Subcutaneous adipose tissue (tissue), 4 donors: Measurements from ENCODE around the gene TJP1. TPM values are rescaled to one million over a fixed set of nuclear protein-coding genes. Genes with fewer than 3 reads are reported as not detected.

Source experiments
- CTCF ChIP-seq: fragments of 450-650 bp; IDR thresholded peaks from one replicate; pipeline ENCODE4 v1.5.1; 2016; ENCODE audit warnings: low read depth, mild to moderate bottlenecking, control low read depth, antibody characterized with exemption, moderate library complexity
- total RNA-seq, 4 donors: library from RNA; depleted of rRNA; stranded (reverse); fragments of >200 nt; gene quantifications; one replicate each; pipeline ENCODE4 v1.1.0, GENCODE V29; 2016

TJP1 gene
- total RNA-seq, 4 donors from 2014 or later, result 59.2 to 138 (median 121) TPM

- TF ChIP-seq CTCF, result no peak
Measured at GRCh38 chr15:29698030-29698701, 124.1 kb downstream of the TJP1 start.

DNA sequence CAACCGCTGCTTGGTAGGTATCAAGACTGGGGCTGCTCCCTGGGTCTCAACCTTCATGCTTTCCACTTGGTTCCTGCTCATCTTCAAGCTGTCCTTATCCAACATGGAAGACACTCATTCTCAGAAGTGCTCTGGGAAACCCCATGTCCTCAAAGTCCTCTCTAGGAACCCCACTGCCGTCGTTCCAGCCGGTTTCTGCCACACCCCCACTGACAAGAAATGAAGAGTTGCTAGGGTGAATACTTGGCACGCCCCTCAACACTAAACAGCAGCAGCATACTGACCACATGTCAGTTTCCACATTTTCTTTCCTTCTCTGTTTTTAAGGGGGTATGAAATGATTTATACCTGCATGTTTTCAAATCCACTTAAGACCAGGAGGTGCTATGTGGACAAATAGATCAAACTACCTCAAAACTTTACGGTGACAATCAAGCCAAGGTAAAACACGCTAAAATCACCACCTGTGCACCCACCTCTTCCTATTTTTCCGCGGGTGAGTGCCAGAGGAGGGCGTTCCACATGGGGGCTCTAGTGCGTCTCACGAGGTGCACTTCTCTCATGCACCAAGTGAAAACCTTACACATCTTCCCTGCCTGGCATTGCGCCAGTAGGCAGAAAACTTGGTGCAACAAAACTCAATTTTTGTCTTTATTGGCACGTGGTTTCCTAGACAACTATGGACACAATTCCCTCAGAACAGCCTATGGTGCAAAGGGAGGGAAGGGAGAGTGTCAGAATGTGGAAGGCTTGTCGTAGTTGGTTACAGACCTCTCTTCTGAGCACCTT is 125.1 kb downstream of the TJP1 start:
- TF ChIP-seq CTCF, result no peak

- no peak for TF ChIP-seq CTCF
Measured at GRCh38 chr15:29695489-29696167, 126.6 kb downstream of the TJP1 start.

- no peak for TF ChIP-seq CTCF
Measured at GRCh38 chr15:29693225-29693624, 129.0 kb downstream of the TJP1 start.

DNA sequence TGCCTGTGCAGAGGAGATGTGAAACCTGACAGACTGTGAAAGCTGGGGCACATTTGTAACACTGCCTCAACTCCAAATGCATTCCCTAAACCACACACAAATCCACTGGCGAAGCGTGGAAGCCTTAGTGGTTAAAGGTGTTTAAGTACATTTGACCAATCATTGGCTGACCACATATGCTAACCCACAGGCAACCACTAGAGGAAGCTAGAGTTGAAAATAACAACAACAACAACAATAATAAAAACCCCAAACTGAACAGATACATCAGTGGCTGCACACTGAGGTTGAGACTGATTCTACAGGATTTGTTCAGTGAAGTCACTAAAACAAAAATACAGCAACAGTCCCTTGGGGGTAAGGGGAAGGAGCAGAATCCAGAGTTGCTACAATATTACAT is 129.7 kb downstream of the TJP1 start:
- TF ChIP-seq CTCF, result no peak

DNA sequence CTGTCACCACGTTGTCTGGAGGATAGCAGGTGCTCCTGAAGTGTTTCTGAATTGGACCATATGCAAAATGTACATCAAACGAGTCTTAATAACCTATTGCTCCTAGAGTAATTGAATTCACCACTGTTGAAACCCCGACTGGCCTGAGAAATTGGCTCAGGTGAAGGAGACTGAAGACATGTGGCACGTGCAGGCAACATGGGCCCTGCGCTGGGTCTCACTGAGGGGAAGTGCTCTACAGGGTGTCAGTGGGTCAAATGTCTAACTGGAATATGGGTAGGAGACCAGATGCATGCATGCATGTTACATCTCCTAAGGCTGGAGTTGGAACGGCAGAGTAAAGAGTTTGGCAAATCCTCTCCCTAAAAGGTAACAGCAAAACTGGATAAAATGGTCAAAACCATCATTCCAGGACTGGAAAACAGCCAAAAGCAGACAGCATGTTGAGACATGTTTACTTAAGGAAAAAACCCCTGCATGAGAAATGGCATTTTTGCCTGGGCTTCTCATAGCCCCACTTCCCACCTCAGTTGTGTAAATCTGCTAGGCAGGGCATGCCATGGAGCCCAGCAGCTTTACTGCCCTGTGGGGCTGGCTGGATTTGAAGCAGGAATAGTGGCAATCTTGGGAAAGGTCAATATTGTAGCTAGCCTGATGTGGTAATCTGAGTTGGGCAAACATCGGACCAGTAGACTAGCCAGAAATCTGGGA is 131.3 kb downstream of the TJP1 start:
- no peak for TF ChIP-seq CTCF
